ENCODE data around the gene MSTN. TPM values are rescaled to one million over a fixed set of nuclear protein-coding genes. Genes with fewer than 3 reads are reported as not detected.

The MSTN gene
- total and polyA plus RNA-seq, 2 experiments from 2014 or later, result 0.21 TPM; not detected in 1

DNA sequence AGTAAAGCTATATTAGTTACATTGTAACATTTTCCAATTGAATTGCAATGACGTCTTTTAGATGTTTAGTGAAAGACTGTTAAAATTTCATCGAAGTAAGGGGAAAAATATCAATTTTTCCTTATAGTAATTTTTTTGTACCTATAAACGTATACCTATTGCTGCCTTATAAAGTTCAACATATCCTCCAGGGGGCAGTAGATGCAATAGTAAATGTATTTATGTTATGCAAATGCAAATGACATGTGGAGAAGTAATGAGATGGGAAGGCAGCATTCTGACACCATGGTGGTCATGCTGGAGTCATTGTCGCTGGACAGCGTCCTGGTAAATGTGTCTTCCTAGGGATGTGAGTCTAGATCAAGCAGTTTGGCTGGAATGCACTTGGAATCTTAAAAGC is 38.7 kb downstream of the MSTN start:
- Histone ChIP-seq H3K4me2 (no peak overlapping the region), H3K27ac (ENCODE audit: low read depth) (no peak overlapping the region), H3K4me3 (no peak overlapping the region), H3K79me2 (replicated peaks; ENCODE audit: insufficient read depth) (no peaks in the 10 kb centered on the region), H2AFZ (no peak overlapping the region), H3K27me3 (ENCODE audit: insufficient read depth) (no peaks in the 10 kb centered on the region), H4K20me1 (replicated peaks; ENCODE audit: insufficient read depth) (no peaks in the 10 kb centered on the region), H3F3A (replicated peaks; ENCODE audit: low read depth) (no peaks in the 10 kb centered on the region), H3K9me2 (ENCODE audit: insufficient read depth) (no peaks in the 10 kb centered on the region), H3K4me1 (ENCODE audit: insufficient read depth) (no peaks in the 10 kb centered on the region), H3K36me3 (ENCODE audit: insufficient read depth) (no peaks in the 10 kb centered on the region)
- Mint-ChIP-seq H3K4me1 (no peaks in the 10 kb centered on the region), H3K27me3 (ENCODE audit: insufficient read depth, low read depth, poor library complexity) (no peaks in the 10 kb centered on the region), H3K36me3 (ENCODE audit: low read depth) (no peaks in the 10 kb centered on the region), H3K27ac (no peak overlapping the region), H3K4me3 (no peak overlapping the region), H3K9me3 (peaks cover 2% of the 10 kb centered on the region; the same call in 1 of the 3 replicates)
- DNase-seq (ENCODE audit: low spot score) (peak; percentile 80), ATAC-seq (peak; percentile 44)
- no peak for TF ChIP-seq EZH2 (IDR thresholded peaks at IDR 0.05; ENCODE audit: low read depth, unreplicated experiment)
- no peak for TF ChIP-seq EZH2phosphoT487 (IDR thresholded peaks at IDR 0.05; ENCODE audit: unreplicated experiment)
- TF ChIP-seq, protein P1, sequence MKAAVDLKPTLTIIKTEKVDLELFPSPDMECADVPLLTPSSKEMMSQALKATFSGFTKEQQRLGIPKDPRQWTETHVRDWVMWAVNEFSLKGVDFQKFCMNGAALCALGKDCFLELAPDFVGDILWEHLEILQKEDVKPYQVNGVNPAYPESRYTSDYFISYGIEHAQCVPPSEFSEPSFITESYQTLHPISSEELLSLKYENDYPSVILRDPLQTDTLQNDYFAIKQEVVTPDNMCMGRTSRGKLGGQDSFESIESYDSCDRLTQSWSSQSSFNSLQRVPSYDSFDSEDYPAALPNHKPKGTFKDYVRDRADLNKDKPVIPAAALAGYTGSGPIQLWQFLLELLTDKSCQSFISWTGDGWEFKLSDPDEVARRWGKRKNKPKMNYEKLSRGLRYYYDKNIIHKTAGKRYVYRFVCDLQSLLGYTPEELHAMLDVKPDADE (IDR thresholded peaks at IDR 0.05), result no peak
- TF ChIP-seq, protein P2, sequence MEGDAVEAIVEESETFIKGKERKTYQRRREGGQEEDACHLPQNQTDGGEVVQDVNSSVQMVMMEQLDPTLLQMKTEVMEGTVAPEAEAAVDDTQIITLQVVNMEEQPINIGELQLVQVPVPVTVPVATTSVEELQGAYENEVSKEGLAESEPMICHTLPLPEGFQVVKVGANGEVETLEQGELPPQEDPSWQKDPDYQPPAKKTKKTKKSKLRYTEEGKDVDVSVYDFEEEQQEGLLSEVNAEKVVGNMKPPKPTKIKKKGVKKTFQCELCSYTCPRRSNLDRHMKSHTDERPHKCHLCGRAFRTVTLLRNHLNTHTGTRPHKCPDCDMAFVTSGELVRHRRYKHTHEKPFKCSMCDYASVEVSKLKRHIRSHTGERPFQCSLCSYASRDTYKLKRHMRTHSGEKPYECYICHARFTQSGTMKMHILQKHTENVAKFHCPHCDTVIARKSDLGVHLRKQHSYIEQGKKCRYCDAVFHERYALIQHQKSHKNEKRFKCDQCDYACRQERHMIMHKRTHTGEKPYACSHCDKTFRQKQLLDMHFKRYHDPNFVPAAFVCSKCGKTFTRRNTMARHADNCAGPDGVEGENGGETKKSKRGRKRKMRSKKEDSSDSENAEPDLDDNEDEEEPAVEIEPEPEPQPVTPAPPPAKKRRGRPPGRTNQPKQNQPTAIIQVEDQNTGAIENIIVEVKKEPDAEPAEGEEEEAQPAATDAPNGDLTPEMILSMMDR (conservative IDR thresholded peaks at IDR 0.05; ENCODE audit: low read depth in 2 of 2), result peak; percentile 54 to 75

DNA sequence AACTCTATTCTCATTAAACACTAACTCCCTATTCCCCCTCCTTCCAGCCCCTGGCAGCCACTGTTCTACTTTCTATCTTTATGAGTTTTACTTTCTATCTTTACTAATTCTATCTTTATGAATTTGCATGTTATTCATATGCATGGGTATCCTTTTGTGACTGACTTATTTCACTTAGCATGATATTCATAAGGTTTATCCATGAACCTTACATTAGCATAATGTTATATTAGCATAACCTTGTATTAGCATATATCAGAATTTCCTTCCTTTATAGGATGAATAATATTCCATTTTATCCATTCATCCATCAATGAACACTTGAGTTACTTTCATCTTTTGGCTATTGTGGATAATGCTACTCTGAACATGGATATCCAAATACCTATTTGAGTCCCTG is 41.8 kb downstream of the MSTN start:
- no peaks in the 10 kb centered on the region for H4K20me1 ChIP-seq (replicated peaks; ENCODE audit: insufficient read depth)
- Mint-ChIP-seq H3K4me1 (no peaks in the 10 kb centered on the region), H3K4me3 (no peak overlapping the region), H3K27me3 (ENCODE audit: insufficient read depth, low read depth, poor library complexity) (no peaks in the 10 kb centered on the region), H3K9me3 (peaks cover 29% of the 10 kb centered on the region), H3K27ac (no peak overlapping the region), H3K36me3 (ENCODE audit: low read depth) (peaks cover 8% of the 10 kb centered on the region)
- no peak overlapping the region for H3K27ac ChIP-seq (ENCODE audit: low read depth)
- H3K79me2 ChIP-seq (replicated peaks; ENCODE audit: insufficient read depth), result no peaks in the 10 kb centered on the region
- no peak overlapping the region for H3K4me3 ChIP-seq
- ATAC-seq, result no peak
- no peaks in the 10 kb centered on the region for H3K4me1 ChIP-seq (ENCODE audit: insufficient read depth)
- H3K9me2 ChIP-seq (ENCODE audit: insufficient read depth), result no peaks in the 10 kb centered on the region
- no peak for DNase-seq (ENCODE audit: low spot score)
- H3F3A ChIP-seq (replicated peaks; ENCODE audit: low read depth), result no peaks in the 10 kb centered on the region
- no peaks in the 10 kb centered on the region for H3K27me3 ChIP-seq (ENCODE audit: insufficient read depth)
- H3K4me2 ChIP-seq, result no peak overlapping the region
- no peaks in the 10 kb centered on the region for H3K36me3 ChIP-seq (ENCODE audit: insufficient read depth)
- no peak overlapping the region for H2AFZ ChIP-seq
- TF ChIP-seq, protein P2 (conservative IDR thresholded peaks at IDR 0.05; ENCODE audit: low read depth in 2 of 2), result no peak
- TF ChIP-seq EZH2 (IDR thresholded peaks at IDR 0.05; ENCODE audit: low read depth, unreplicated experiment) (no peak), POLR2AphosphoS5 (IDR thresholded peaks at IDR 0.05; ENCODE audit: low read depth) (no peak), ZNF114 (CRISPR knock-in tag; IDR thresholded peaks at IDR 0.05) (no peak), EZH2phosphoT487 (IDR thresholded peaks at IDR 0.05; ENCODE audit: unreplicated experiment) (no peak), CREB1 (CRISPR knock-in tag; IDR thresholded peaks at IDR 0.05; ENCODE audit: low read depth) (no peak), NANOG (IDR thresholded peaks at IDR 0.05; ENCODE audit: borderline replicate concordance) (no peak), STAT1 (IDR thresholded peaks at IDR 0.05; ENCODE audit: unreplicated experiment) (no peak)
- TF ChIP-seq, protein P1 (IDR thresholded peaks at IDR 0.05), result no peak
- TF ChIP-seq, protein P3, sequence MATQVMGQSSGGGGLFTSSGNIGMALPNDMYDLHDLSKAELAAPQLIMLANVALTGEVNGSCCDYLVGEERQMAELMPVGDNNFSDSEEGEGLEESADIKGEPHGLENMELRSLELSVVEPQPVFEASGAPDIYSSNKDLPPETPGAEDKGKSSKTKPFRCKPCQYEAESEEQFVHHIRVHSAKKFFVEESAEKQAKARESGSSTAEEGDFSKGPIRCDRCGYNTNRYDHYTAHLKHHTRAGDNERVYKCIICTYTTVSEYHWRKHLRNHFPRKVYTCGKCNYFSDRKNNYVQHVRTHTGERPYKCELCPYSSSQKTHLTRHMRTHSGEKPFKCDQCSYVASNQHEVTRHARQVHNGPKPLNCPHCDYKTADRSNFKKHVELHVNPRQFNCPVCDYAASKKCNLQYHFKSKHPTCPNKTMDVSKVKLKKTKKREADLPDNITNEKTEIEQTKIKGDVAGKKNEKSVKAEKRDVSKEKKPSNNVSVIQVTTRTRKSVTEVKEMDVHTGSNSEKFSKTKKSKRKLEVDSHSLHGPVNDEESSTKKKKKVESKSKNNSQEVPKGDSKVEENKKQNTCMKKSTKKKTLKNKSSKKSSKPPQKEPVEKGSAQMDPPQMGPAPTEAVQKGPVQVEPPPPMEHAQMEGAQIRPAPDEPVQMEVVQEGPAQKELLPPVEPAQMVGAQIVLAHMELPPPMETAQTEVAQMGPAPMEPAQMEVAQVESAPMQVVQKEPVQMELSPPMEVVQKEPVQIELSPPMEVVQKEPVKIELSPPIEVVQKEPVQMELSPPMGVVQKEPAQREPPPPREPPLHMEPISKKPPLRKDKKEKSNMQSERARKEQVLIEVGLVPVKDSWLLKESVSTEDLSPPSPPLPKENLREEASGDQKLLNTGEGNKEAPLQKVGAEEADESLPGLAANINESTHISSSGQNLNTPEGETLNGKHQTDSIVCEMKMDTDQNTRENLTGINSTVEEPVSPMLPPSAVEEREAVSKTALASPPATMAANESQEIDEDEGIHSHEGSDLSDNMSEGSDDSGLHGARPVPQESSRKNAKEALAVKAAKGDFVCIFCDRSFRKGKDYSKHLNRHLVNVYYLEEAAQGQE (IDR thresholded peaks at IDR 0.05; ENCODE audit: unreplicated experiment), result no peak

All from GM23338 (cell line).